ENCODE measurements around the gene DDX1.
A peak's percentile ranks its signal among the peaks of the same experiment; 100 is the strongest.

The DDX1 gene

GRCh38 chr2:15630121-15630977, 38.7 kb downstream of the DDX1 start:
- DNase-seq (ENCODE audit: low spot score): no peak

- DNase-seq (ENCODE audit: low spot score): no peak
Observed at GRCh38 chr2:15630978-15631719, 39.5 kb downstream of the DDX1 start.

GRCh38 chr2:15631883-15632282, 40.2 kb downstream of the DDX1 start:
- DNase-seq (ENCODE audit: low spot score): no peak

GRCh38 chr2:15633043-15633970, 41.6 kb downstream of the DDX1 start:
- no peak for DNase-seq (ENCODE audit: low spot score)

- no peak for DNase-seq (ENCODE audit: low spot score)
Observed at GRCh38 chr2:15633971-15634346, 42.3 kb downstream of the DDX1 start.

GRCh38 chr2:15634846-15635490, 43.3 kb downstream of the DDX1 start:
- DNase-seq (ENCODE audit: low spot score): peak; percentile 56

- peak; percentile 79 for DNase-seq (ENCODE audit: low spot score)
Observed at GRCh38 chr2:15636972-15637785, 45.5 kb downstream of the DDX1 start.

GRCh38 chr2:15638720-15639119, 47.1 kb downstream of the DDX1 start:
- DNase-seq (ENCODE audit: low spot score): peak; percentile 64

- DNase-seq (ENCODE audit: low spot score): no peak
Observed at GRCh38 chr2:15639323-15640251, 47.9 kb downstream of the DDX1 start.

GRCh38 chr2:15640261-15640711, 48.6 kb downstream of the DDX1 start:
- no peak for DNase-seq (ENCODE audit: low spot score)

- no peak for DNase-seq (ENCODE audit: low spot score)
Observed at GRCh38 chr2:15640784-15641183, 49.1 kb downstream of the DDX1 start.

GRCh38 chr2:15641530-15641982, 49.9 kb downstream of the DDX1 start:
- DNase-seq (ENCODE audit: low spot score): no peak

- no peak for DNase-seq (ENCODE audit: low spot score)
Observed at GRCh38 chr2:15642011-15642814, 50.5 kb downstream of the DDX1 start.

- no peak for DNase-seq (ENCODE audit: low spot score)
Observed at GRCh38 chr2:15642815-15643500, 51.3 kb downstream of the DDX1 start.

GRCh38 chr2:15643791-15644585, 52.3 kb downstream of the DDX1 start:
- no peak for DNase-seq (ENCODE audit: low spot score)

- DNase-seq (ENCODE audit: low spot score): no peak
Observed at GRCh38 chr2:15645300-15645699, 53.6 kb downstream of the DDX1 start.

- DNase-seq (ENCODE audit: low spot score): no peak
Observed at GRCh38 chr2:15645720-15646385, 54.2 kb downstream of the DDX1 start.
